HG02981 (cell line): ENCODE measurements around the gene DOK5.

Experiments
- ATAC-seq: cut with Tn5 transposase; IDR thresholded peaks from one replicate; pipeline ENCODE4 v1.9.1; 2021; ENCODE audit warnings: mild to moderate bottlenecking, moderate library complexity; ENCODE audit not compliant: unreplicated experiment

Gene DOK5

GRCh38 chr20:54555150-54555549 lies 79.8 kb downstream of the DOK5 start:
- ATAC-seq: no peak

DNA sequence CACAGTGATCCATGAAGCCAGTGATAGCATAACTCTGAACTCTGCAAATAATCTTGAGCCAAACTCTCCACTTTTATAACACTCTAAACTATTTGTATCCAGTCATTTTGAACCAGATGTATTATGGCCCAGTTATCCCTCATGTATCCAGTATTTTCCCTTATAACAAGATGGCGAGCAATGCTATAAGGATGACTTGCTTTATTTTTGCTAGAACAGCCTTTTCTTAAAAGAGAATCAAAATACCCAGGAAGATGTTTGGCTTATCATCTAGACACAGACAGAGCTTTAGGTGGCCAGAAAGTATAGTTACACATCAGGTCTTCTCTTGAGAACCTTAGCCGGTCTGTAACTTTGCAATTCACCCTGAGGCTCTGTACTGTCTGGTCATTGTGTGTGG lies 81.0 kb downstream of the DOK5 start:
- no peak for ATAC-seq

GRCh38 chr20:54557806-54558590 lies 82.6 kb downstream of the DOK5 start:
- no peak for ATAC-seq

GRCh38 chr20:54559890-54560289 lies 84.5 kb downstream of the DOK5 start:
- no peak for ATAC-seq

DNA sequence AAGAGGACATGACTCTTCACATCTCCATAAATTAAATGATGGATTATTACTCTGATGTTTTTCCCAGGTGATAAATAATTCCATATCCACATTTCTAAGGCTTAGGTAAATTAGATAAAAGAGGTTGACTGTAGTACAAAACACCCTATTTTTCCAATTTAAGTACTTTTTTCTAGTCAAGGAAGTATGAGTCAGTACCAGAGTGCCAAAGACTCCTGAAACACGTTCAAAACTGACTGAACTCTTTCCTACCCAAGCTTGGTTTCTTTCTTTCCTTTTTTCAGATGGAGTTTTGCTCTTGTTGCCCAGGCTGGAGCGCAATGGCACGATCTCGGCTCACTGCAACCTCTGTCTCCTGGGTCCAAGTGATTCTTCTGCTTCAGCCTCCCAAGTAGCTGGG lies 85.0 kb downstream of the DOK5 start:
- ATAC-seq: no peak

- ATAC-seq: no peak
Measured at GRCh38 chr20:54565255-54565654, 89.9 kb downstream of the DOK5 start.

GRCh38 chr20:54566031-54566688 lies 90.8 kb downstream of the DOK5 start:
- ATAC-seq: no peak

GRCh38 chr20:54570561-54570960 lies 95.2 kb downstream of the DOK5 start:
- ATAC-seq: no peak

DNA sequence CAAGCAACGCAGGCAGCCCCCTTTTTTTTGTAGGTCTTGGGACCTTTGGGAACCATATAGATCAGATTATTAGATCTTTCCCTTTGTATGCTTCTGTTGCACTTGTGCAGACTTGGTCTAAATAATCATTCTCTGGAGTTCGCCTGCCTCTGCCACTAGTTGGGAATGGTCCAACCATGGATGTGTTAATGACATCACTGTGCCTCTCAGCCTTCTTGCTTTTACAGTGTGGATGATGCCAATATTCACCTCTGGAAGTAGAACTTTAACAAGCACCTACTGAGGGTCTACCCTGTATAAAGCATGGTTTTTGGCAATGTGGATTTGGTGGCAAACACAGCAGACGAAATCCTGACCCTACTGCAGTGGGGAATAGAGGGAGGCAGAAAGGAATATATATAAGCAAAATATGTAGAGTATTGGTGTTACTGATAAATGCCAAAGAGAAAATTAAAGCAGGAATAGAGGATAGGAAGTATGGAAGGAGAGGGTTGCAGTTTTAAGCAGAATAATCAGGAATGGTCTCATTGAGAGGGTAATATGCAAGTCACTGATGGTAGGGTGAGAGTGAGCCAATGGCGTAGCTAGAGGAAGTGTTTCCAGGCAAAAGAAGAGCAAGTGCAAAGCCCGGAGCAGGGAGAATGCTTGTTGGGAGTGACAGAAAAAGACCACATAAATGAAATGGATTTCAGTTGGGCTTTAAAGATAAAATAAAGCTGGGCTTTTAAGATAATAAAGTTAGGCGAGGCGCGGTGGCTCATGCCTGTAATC lies 97.5 kb downstream of the DOK5 start:
- ATAC-seq: no peak

- no peak for ATAC-seq
Measured at GRCh38 chr20:54573838-54574237, 98.4 kb downstream of the DOK5 start.

DNA sequence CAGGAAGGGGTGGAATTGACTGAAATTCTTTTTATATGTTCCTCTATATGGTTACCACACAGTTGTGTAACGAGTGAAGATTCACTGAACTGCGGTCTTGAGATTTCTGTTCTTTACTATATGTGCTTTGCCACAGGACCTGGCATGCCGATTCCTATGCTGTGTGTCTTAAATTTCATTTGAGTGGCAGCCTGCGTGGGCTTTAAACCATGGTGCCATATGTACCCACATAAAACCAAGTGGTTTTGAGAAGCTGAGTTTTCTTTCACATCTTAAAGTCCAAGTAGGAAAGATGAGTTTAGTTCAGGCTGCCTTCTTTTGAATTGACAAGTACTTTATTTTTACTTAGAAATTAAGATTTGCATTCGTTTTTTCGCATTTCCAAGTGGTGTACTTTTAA lies 101.1 kb downstream of the DOK5 start:
- ATAC-seq: no peak

- ATAC-seq: no peak
Measured at GRCh38 chr20:54577637-54578036, 102.2 kb downstream of the DOK5 start.

GRCh38 chr20:54585217-54585616 lies 109.8 kb downstream of the DOK5 start:
- ATAC-seq: no peak

- ATAC-seq: no peak
Measured at GRCh38 chr20:54587408-54587807, 112.0 kb downstream of the DOK5 start.

GRCh38 chr20:54589402-54590030 lies 114.1 kb downstream of the DOK5 start:
- no peak for ATAC-seq

GRCh38 chr20:54590856-54591255 lies 115.5 kb downstream of the DOK5 start:
- no peak for ATAC-seq

GRCh38 chr20:54596651-54597050 lies 121.3 kb downstream of the DOK5 start:
- no peak for ATAC-seq

DNA sequence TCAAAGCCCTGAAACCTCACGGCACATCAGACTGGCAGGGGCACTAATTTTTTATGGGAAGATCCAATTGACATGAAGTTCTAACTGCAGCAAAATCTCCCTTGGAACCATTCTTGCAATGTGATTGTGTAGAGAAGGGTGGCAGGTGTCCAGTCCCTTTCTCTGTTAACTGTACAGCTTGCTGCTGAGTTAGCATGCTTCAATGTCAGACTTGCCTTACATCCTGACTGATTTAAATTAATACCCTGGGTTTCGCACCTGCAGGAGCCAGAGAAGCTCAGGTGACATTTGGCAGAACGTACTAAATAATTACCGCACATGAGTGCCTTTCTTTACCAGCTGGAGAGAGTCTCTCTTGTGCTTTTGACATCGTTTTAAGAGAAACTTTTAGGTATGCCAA lies 123.0 kb downstream of the DOK5 start:
- no peak for ATAC-seq

- no peak for ATAC-seq
Measured at GRCh38 chr20:54600634-54601033, 125.2 kb downstream of the DOK5 start.

DNA sequence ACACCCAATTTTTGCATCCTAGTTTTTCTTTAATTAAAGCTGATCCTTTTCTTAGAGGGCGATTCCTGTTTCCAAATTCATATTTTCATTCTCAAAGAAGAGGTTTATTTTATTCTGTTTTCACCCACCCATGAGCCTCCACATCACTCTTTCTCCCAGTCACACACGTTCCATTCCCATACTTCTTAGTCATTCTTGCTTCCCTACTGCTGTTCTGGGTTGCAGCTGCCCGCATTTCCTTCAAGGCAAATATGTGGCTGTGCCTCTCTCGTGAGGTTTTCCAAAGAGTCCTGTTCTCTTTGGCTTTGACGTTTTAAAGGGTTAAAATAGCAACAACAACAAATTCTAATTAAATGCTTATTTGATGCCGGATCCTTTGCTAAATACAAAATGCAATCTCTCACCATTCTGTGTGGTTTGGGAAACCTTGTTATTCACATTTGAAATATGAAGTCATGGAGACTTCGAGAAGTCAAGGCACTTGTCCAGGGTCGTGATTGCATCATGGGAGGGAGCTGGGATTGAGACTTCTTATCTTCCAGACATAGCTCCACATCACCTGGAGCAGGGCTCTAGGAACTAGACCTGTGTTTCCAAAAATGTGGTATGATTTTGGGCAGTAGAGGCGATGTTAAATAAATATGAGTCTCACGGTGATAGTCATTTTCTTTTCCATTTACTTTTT lies 126.6 kb downstream of the DOK5 start:
- ATAC-seq: no peak

DNA sequence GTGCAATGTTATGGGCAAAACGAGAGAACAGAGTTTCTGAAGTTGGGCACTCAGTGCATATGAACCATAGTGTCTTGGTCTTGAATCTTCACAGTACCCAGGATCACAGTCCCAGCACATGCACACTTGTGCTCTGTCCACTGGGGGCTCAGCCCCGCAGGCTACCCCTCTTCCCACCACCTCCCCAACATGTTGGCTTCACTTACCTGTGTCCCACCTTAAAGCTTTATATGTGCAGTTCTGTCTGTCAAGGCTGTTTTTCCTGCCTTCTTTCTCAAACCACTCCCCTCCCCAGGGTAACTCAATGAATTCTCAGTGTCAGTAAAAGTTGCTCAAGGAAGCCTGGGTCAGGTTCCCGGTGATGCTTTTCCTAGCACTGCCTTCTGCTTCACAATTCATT lies 129.9 kb downstream of the DOK5 start:
- ATAC-seq: no peak
